Stimulated activated naive CD8-positive, alpha-beta T cell treated with anti-CD3 and anti-CD28 coated beads, Interleukin-15, Interleukin-2, amounts not matched to agents 100 ng/mL and 50 ng/mL, for 24 hours (primary cell): ENCODE measurements around the gene COL6A3.

Experiments
- H3K27ac Mint-ChIP-seq: one replicate; pipeline ENCODE4 v1.8.0; 2021; ENCODE audit warnings: mild to moderate bottlenecking, mixed read lengths
- H3K27me3 Mint-ChIP-seq: one replicate; pipeline ENCODE4 v1.8.0; 2021; ENCODE audit warnings: mixed read lengths
- H3K36me3 Mint-ChIP-seq: one replicate; pipeline ENCODE4 v1.8.0; 2021; ENCODE audit warnings: low read depth, mixed read lengths
- H3K4me1 Mint-ChIP-seq: one replicate; pipeline ENCODE4 v1.8.0; 2021; ENCODE audit warnings: low read depth, mixed read lengths
- H3K4me3 Mint-ChIP-seq: one replicate; pipeline ENCODE4 v1.8.0; 2021; ENCODE audit warnings: mild to moderate bottlenecking, mixed read lengths
- H3K9me3 Mint-ChIP-seq: one replicate; pipeline ENCODE4 v1.8.0; 2021; ENCODE audit warnings: mixed read lengths

The COL6A3 gene

DNA sequence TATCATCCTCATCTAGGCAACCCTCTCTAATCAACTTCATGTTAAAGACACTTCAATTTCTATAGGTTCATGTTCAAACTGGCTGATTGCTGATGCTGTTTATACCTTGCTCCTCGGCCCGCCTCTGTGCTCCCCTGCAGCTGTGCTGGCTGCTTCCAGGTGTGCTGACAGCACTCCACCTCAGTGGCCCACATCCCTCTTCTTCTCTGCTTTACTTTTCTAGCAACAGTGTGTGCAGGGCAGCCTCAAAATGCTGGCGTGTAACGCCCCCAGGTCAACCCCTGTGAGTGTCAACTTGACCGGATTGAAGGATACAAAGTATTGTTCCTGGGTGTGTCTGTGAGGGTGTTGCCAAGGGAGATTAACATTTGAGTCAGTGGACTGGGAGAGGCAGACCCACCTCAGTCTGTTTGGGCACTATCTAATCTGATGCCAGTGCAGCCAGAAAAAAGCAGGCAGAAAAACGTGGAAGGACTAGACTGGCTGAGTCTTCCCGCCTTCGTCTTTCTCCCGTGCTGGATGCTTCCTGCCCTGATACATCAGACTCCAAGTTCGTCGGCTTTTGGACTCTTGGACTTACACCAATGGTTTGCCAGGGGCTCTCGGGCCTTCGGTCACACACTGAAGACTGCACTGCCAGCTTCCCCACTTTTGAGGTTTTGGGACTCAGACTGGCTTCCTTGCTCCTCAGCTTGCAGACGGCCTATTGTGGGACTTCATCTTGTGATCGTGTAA is 94.7 kb downstream of the COL6A3 start:
- Mint-ChIP-seq H3K4me1 (no peaks in the 10 kb centered on the region), H3K9me3 (no peaks in the 10 kb centered on the region), H3K4me3 (no peak overlapping the region), H3K27ac (no peak overlapping the region), H3K36me3 (no peaks in the 10 kb centered on the region), H3K27me3 (no peaks in the 10 kb centered on the region)

DNA sequence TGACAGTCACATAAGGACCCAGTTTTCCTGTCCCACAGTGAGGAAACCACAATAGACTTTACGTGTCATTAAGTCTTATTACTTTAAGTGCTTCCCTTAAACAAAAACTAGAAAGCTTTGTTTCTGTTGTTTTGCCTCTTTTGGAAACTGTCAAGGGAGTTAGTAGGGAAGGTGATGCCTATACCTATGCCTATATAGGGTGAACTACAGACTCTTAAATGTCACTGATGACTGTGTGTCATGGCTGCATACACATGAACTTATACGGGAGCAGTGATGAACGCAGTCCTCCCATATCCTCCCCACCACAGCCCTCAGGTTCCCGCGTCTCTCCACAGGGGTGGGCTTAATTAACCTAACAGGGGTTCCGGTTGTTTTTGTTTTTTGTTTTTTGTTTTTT is 97.6 kb downstream of the COL6A3 start:
- H3K9me3 Mint-ChIP-seq, result no peaks in the 10 kb centered on the region
- no peak overlapping the region for H3K4me3 Mint-ChIP-seq
- no peaks in the 10 kb centered on the region for H3K4me1 Mint-ChIP-seq
- H3K27ac Mint-ChIP-seq, result no peak overlapping the region
- H3K36me3 Mint-ChIP-seq, result no peaks in the 10 kb centered on the region
- H3K27me3 Mint-ChIP-seq, result no peaks in the 10 kb centered on the region

GRCh38 chr2:237315829-237316225 is 98.1 kb downstream of the COL6A3 start:
- no peaks in the 10 kb centered on the region for H3K9me3 Mint-ChIP-seq
- no peaks in the 10 kb centered on the region for H3K4me1 Mint-ChIP-seq
- H3K27me3 Mint-ChIP-seq, result no peaks in the 10 kb centered on the region
- no peak overlapping the region for H3K27ac Mint-ChIP-seq
- H3K36me3 Mint-ChIP-seq, result no peaks in the 10 kb centered on the region
- no peak overlapping the region for H3K4me3 Mint-ChIP-seq

GRCh38 chr2:237315170-237315828 is 98.7 kb downstream of the COL6A3 start:
- Mint-ChIP-seq H3K4me1 (no peaks in the 10 kb centered on the region), H3K36me3 (no peaks in the 10 kb centered on the region), H3K27me3 (no peaks in the 10 kb centered on the region), H3K9me3 (no peaks in the 10 kb centered on the region), H3K4me3 (no peak overlapping the region), H3K27ac (no peak overlapping the region)

DNA sequence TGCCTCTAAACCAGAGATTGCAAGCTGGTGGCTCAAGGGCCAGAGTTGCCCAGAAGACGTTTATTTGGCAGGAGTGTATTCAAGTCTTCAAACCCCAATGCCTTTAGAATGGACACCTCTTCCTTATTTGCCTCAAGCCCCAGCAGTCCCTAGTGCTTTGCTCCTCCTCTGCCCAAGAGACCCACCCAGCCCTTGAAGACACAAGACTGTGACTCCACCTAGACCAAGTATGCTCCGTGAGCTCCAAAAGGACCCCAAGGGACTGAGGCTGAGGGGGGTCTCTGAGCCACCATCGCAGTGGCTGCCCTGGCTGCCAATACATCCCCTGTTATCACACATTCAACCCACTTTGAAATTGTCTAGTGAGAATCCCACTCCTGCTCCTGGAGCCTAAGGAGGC is 99.3 kb downstream of the COL6A3 start:
- H3K27me3 Mint-ChIP-seq, result no peaks in the 10 kb centered on the region
- H3K4me1 Mint-ChIP-seq, result no peaks in the 10 kb centered on the region
- no peak overlapping the region for H3K4me3 Mint-ChIP-seq
- H3K9me3 Mint-ChIP-seq, result no peaks in the 10 kb centered on the region
- H3K36me3 Mint-ChIP-seq, result no peaks in the 10 kb centered on the region
- H3K27ac Mint-ChIP-seq, result no peak overlapping the region

DNA sequence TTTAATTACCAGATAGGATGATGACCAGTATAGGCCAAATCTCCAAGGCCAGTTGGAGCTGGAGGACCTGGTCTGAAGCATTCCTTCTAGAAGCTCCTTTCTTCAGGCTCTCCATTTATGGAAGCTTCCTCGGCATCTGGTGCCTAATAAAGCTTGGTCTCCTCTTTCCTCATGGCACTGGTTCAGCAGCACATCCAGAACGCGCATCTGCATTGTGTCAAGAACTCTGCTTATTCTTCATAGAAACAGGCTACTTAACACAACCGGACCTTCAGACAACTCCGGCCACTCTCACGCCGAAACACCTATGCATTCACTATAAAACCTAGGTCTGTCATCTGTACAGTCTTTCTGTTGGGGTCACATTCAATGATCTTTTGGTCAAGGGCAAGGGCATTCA is 99.8 kb downstream of the COL6A3 start:
- Mint-ChIP-seq H3K36me3 (no peaks in the 10 kb centered on the region), H3K27me3 (no peaks in the 10 kb centered on the region), H3K9me3 (no peaks in the 10 kb centered on the region), H3K27ac (no peak overlapping the region), H3K4me3 (no peak overlapping the region), H3K4me1 (no peaks in the 10 kb centered on the region)

- no peaks in the 10 kb centered on the region for H3K27me3 Mint-ChIP-seq
- H3K36me3 Mint-ChIP-seq, result no peaks in the 10 kb centered on the region
- no peak overlapping the region for H3K4me3 Mint-ChIP-seq
- H3K4me1 Mint-ChIP-seq, result no peaks in the 10 kb centered on the region
- no peak overlapping the region for H3K27ac Mint-ChIP-seq
- no peaks in the 10 kb centered on the region for H3K9me3 Mint-ChIP-seq
Measured at GRCh38 chr2:237312021-237312755, 101.8 kb downstream of the COL6A3 start.

DNA sequence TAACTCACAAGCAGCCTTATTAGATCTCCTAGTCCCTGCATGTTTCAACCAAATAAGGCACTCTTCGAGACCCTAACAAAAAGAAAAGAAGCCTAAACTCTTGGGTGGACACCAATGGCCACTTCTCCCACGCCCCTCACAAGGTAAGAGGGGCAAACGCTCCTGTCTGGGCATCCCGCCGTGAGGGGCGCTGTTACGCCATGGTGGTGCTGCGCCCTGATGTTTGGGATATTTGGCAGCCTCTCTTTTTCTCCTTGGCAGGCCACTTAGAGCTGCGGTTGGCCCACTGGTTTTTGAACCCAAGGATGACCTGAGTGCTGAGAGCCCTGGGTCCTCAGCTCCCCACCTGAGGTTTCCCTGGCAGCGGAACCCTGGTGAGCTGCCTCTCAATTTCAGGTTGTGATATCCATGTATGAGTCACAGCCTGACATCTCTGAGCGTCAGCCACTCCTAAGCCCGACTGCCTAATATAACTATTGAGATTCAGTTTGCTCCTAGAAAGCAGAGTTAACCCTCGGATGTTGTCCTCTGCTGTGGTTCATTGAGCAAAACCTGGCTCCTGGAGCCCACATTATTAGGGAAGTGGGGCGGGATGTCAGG is 103.3 kb downstream of the COL6A3 start:
- Mint-ChIP-seq H3K27ac (no peak overlapping the region), H3K27me3 (no peaks in the 10 kb centered on the region)

DNA sequence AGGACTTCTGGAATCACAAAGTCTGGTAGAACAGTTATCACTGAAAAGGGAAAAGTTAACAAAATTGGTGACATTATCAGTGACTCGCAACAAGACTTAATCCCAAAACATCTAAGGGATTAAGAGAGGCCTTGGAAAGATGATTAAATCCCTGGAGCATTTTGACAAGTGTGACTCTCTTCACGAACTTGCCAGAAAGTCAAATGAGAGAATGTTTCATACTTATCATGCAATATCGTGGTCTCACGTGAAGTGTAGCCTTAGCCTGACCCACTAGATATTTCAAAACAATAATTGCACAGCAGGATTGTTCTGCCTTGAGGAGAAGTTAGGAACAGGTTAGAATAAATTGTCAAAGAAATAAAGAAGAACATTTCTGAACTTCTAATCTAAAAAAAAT is 104.5 kb downstream of the COL6A3 start:
- Mint-ChIP-seq H3K27me3 (no peaks in the 10 kb centered on the region), H3K4me1 (no peaks in the 10 kb centered on the region), H3K9me3 (no peaks in the 10 kb centered on the region), H3K4me3 (no peak overlapping the region), H3K27ac (no peak overlapping the region), H3K36me3 (no peaks in the 10 kb centered on the region)

More for the DNA sequence above, 103.3 kb downstream of the COL6A3 start:
- no peaks in the 10 kb centered on the region for H3K36me3 Mint-ChIP-seq
- no peaks in the 10 kb centered on the region for H3K9me3 Mint-ChIP-seq
- no peaks in the 10 kb centered on the region for H3K4me1 Mint-ChIP-seq
- no peak overlapping the region for H3K4me3 Mint-ChIP-seq

- H3K9me3 Mint-ChIP-seq, result no peaks in the 10 kb centered on the region
Measured at GRCh38 chr2:237309011-237309410, 105.0 kb downstream of the COL6A3 start.

GRCh38 chr2:237307474-237307873 is 106.5 kb downstream of the COL6A3 start:
- Mint-ChIP-seq H3K9me3 (peaks cover 5% of the 10 kb centered on the region), H3K4me3 (no peak overlapping the region), H3K36me3 (no peaks in the 10 kb centered on the region), H3K27ac (no peak overlapping the region), H3K27me3 (no peaks in the 10 kb centered on the region), H3K4me1 (no peaks in the 10 kb centered on the region)

More at GRCh38 chr2:237309011-237309410, 105.0 kb downstream of the COL6A3 start:
- Mint-ChIP-seq H3K4me1 (no peaks in the 10 kb centered on the region), H3K36me3 (no peaks in the 10 kb centered on the region), H3K4me3 (no peak overlapping the region), H3K27me3 (no peaks in the 10 kb centered on the region), H3K27ac (no peak overlapping the region)

- H3K4me3 Mint-ChIP-seq, result no peak overlapping the region
- no peaks in the 10 kb centered on the region for H3K4me1 Mint-ChIP-seq
- H3K27ac Mint-ChIP-seq, result no peak overlapping the region
- no peaks in the 10 kb centered on the region for H3K27me3 Mint-ChIP-seq
- no peaks in the 10 kb centered on the region for H3K36me3 Mint-ChIP-seq
- peaks cover 10% of the 10 kb centered on the region for H3K9me3 Mint-ChIP-seq
Measured at GRCh38 chr2:237306787-237307170, 107.2 kb downstream of the COL6A3 start.

- Mint-ChIP-seq H3K4me3 (no peak overlapping the region), H3K27ac (no peak overlapping the region), H3K27me3 (no peaks in the 10 kb centered on the region), H3K36me3 (no peaks in the 10 kb centered on the region), H3K9me3 (peaks cover 10% of the 10 kb centered on the region), H3K4me1 (no peaks in the 10 kb centered on the region)
Measured at GRCh38 chr2:237306083-237306786, 107.7 kb downstream of the COL6A3 start.

GRCh38 chr2:237305579-237305978 is 108.4 kb downstream of the COL6A3 start:
- H3K36me3 Mint-ChIP-seq, result no peaks in the 10 kb centered on the region
- H3K4me1 Mint-ChIP-seq, result no peaks in the 10 kb centered on the region
- no peak overlapping the region for H3K4me3 Mint-ChIP-seq
- no peak overlapping the region for H3K27ac Mint-ChIP-seq
- peaks cover 10% of the 10 kb centered on the region for H3K9me3 Mint-ChIP-seq
- peaks cover 3% of the 10 kb centered on the region for H3K27me3 Mint-ChIP-seq
